Liver (tissue), 9 donors: ENCODE results near the gene C1orf210. TPM values are rescaled to one million over a fixed set of nuclear protein-coding genes. Genes with fewer than 3 reads are reported as not detected.

Experiments
- DNase-seq: peaks from one replicate; pipeline ENCODE4 v3.0.0-alpha.2; 2017; ENCODE audit warnings: low spot score
- H3K27ac ChIP-seq, 2 donors: one replicate each; pipeline ENCODE4 v1.7.0; 2013; ENCODE audit warnings: inconsistent platforms in 2 of 2, low read length in 2 of 2, control low read depth in 1 of 2, low read depth in 1 of 2, mild to moderate bottlenecking in 1 of 2
- H3K27me3 ChIP-seq, 4 donors: one replicate each; pipeline versions ENCODE4 v1.6.1 to v1.7.0; 2013; ENCODE audit warnings: low read length in 3 of 4, inconsistent platforms in 1 of 4, mild to moderate bottlenecking in 1 of 4, moderate library complexity in 1 of 4; ENCODE audit not compliant: control insufficient read depth in 4 of 4, insufficient read depth in 4 of 4
- H3K36me3 ChIP-seq, 4 donors: one replicate each; pipeline versions ENCODE4 v1.6.1 to v1.7.0; 2013; ENCODE audit warnings: low read length in 3 of 4, mild to moderate bottlenecking in 3 of 4, low read depth in 1 of 4, moderate library complexity in 1 of 4; ENCODE audit not compliant: control insufficient read depth in 4 of 4, insufficient read depth in 3 of 4
- H3K4me1 ChIP-seq, 4 donors: one replicate each; pipeline versions ENCODE4 v1.6.1 to v1.7.0; 2013; ENCODE audit warnings: low read length in 3 of 4, mild to moderate bottlenecking in 3 of 4, moderate library complexity in 1 of 4; ENCODE audit not compliant: control insufficient read depth in 4 of 4, insufficient read depth in 4 of 4
- H3K4me3 ChIP-seq, 3 donors: one replicate each; pipeline versions ENCODE4 v1.6.1 to v1.7.0; 2013; ENCODE audit warnings: low read length in 3 of 3, control low read depth in 1 of 3, low read depth in 1 of 3, mild to moderate bottlenecking in 1 of 3
- H3K9ac ChIP-seq, 2 donors: one replicate each; pipeline ENCODE4 v1.7.0; 2013; ENCODE audit warnings: low read length in 2 of 2, mild to moderate bottlenecking in 2 of 2, moderate library complexity in 2 of 2, control low read depth in 1 of 2, low read depth in 1 of 2
- H3K9me3 ChIP-seq, 4 donors: one replicate each; pipeline versions ENCODE4 v1.6.1 to v1.7.0; 2013; ENCODE audit warnings: low read length in 3 of 4; ENCODE audit not compliant: control insufficient read depth in 4 of 4
- ATF3 ChIP-seq: IDR thresholded peaks from 2 replicates; pipeline ENCODE4 v1.6.1; 2016; ENCODE audit warnings: antibody characterized with exemption
- CTCF ChIP-seq: fragments of 150-350 bp; IDR thresholded peaks from 2 replicates; pipeline ENCODE4 v1.5.1; 2017; ENCODE audit warnings: improper control_type of control experiment, low read depth, low read length; ENCODE audit not compliant: missing input control
- EGR1 ChIP-seq, 2 donors: IDR thresholded peaks; 2 replicates each; pipeline ENCODE4 v1.6.1; 2016 to 2018; ENCODE audit warnings: antibody characterized with exemption in 2 of 2, low read depth in 2 of 2
- FOXA2 ChIP-seq: IDR thresholded peaks from 2 replicates; pipeline ENCODE4 v1.6.1; 2016; ENCODE audit warnings: antibody characterized with exemption
- HNF4A ChIP-seq, 2 donors: conservative IDR thresholded peaks; 2 replicates each; pipeline ENCODE4 v1.6.1; 2016; ENCODE audit warnings: antibody characterized with exemption in 2 of 2, mild to moderate bottlenecking in 2 of 2
- HNF4G ChIP-seq: IDR thresholded peaks from 2 replicates; pipeline ENCODE4 v1.6.1; 2016; ENCODE audit warnings: antibody characterized with exemption
- JUND ChIP-seq, 2 donors: IDR thresholded peaks; 2 replicates each; pipeline ENCODE4 v1.6.1; 2016; ENCODE audit warnings: antibody characterized with exemption in 2 of 2
- MAX ChIP-seq: IDR thresholded peaks from 2 replicates; pipeline ENCODE4 v1.6.1; 2016; ENCODE audit warnings: antibody characterized with exemption
- RAD21 ChIP-seq, 2 donors: IDR thresholded peaks; 2 replicates each; pipeline ENCODE4 v1.6.1; 2016; ENCODE audit warnings: antibody characterized with exemption in 2 of 2, mild to moderate bottlenecking in 2 of 2
- REST ChIP-seq: IDR thresholded peaks from 2 replicates; pipeline ENCODE4 v1.6.1; 2016; ENCODE audit warnings: antibody characterized with exemption, mild to moderate bottlenecking
- RXRA ChIP-seq, 2 donors: IDR thresholded peaks; 2 replicates each; pipeline ENCODE4 v1.6.1; 2017 to 2018; ENCODE audit warnings: antibody characterized with exemption in 2 of 2, mild to moderate bottlenecking in 1 of 2
- TAF1 ChIP-seq: conservative IDR thresholded peaks from 2 replicates; pipeline ENCODE4 v1.6.1; 2016; ENCODE audit warnings: antibody characterized with exemption, mild to moderate bottlenecking
- YY1 ChIP-seq: IDR thresholded peaks from 2 replicates; pipeline ENCODE4 v1.6.1; 2016; ENCODE audit warnings: antibody characterized with exemption, mild to moderate bottlenecking
- ZBTB33 ChIP-seq: IDR thresholded peaks from 2 replicates; pipeline ENCODE4 v1.6.1; 2016; ENCODE audit warnings: antibody characterized with exemption
- WGBS: extraction: QIAGEN DNeasy Blood & Tissue Kit; methylation state at CpG from one replicate; pipeline ENCODE4 v1.1.7; 2013; 5-methylcytosine and 5-hydroxymethylcytosine counted together
- polyA plus RNA-seq, 2 donors: library from polyadenylated mRNA; stranded (reverse) in 1 of 2; unstranded in 1 of 2; fragments of 200-250 nt in 1 of 2; fragments of >200 nt in 1 of 2; fragmentation: Nextera tagmentation in 1 of 2; extraction: Ambion mirVana in 1 of 2; gene quantifications; one replicate each; pipeline versions ENCODE4 v1.2.1 to v1.2.3, GENCODE V29; 2013 to 2015
- total RNA-seq, 2 donors: library from RNA; depleted of rRNA; stranded (reverse); fragments of >200 nt; gene quantifications; one replicate each; pipeline ENCODE4 v1.2.3, GENCODE V29; 2014
- donor health status: healthy.
- donor health status: healthy.
- donor health status: healthy.
- donor health status: healthy.
- donor health status: healthy.

C1orf210 gene
- total and polyA plus RNA-seq, 4 donors = 0.75 to 5.0 (median 1.2) TPM

- Histone ChIP-seq H3K9me3 (no peaks in the 10 kb centered on the region), H3K4me1 (no peaks in the 10 kb centered on the region), H3K36me3 (peaks cover 0 to 2% (median 0%) of the 10 kb centered on the region in 4 donors), H3K9ac (no peak overlapping the region), H3K27me3 (no peaks in the 10 kb centered on the region), H3K27ac (no peak overlapping the region), H3K4me3 (no peak overlapping the region)
- WGBS = 97% methylated on average over 1 of the region's 1 CpG
- no peak for DNase-seq
- TF ChIP-seq ATF3 (no peak), HNF4A (conservative IDR thresholded peaks at IDR 0.05) (no peak), JUND (IDR thresholded peaks at IDR 0.05) (no peak), HNF4G (no peak), MAX (no peak), RAD21 (IDR thresholded peaks at IDR 0.05) (no peak), EGR1 (IDR thresholded peaks at IDR 0.05; ENCODE audit: low read depth in 2 of 2) (no peak), ZBTB33 (no peak), RXRA (IDR thresholded peaks at IDR 0.05) (no peak), CTCF (no peak), TAF1 (no peak)
Observed at GRCh38 chr1:43324810-43325209, 39.4 kb upstream of the C1orf210 start.

GRCh38 chr1:43322506-43322905, 37.1 kb upstream of the C1orf210 start:
- H3K9me3 ChIP-seq = no peaks in the 10 kb centered on the region
- H3K4me1 ChIP-seq = no peaks in the 10 kb centered on the region
- H3K27ac ChIP-seq = no peak overlapping the region
- no peak for TF ChIP-seq REST
- TF ChIP-seq MAX = no peak
- no peak for TF ChIP-seq HNF4G
- TF ChIP-seq YY1 = no peak
- no peak for TF ChIP-seq RAD21 (IDR thresholded peaks at IDR 0.05)
- no peak for TF ChIP-seq FOXA2
- TF ChIP-seq TAF1 = no peak
- no peak for TF ChIP-seq EGR1 (IDR thresholded peaks at IDR 0.05; ENCODE audit: low read depth in 2 of 2)
- no peak for TF ChIP-seq RXRA (IDR thresholded peaks at IDR 0.05)
- 98% methylated on average over 5 of the region's 5 CpGs for WGBS
- H3K9ac ChIP-seq = no peak overlapping the region
- H3K27me3 ChIP-seq = no peaks in the 10 kb centered on the region
- H3K36me3 ChIP-seq = peaks cover 0 to 5% (median 0%) of the 10 kb centered on the region in 4 donors
- H3K4me3 ChIP-seq = no peak overlapping the region
- DNase-seq = no peak
